Neutrophil (primary cell): ENCODE data around the gene DLX5.

ENCODE experiments used
- H3K27ac ChIP-seq: fragments of 200-600 bp; sonication (generic); 2 replicates; pipeline ENCODE4 v1.5.1; 2016; ENCODE audit warnings: mild to moderate bottlenecking, moderate library complexity
- H3K27me3 ChIP-seq: fragments of 200-600 bp; sonication (generic); 2 replicates; pipeline ENCODE4 v1.6.0; 2016; ENCODE audit warnings: mild to moderate bottlenecking
- H3K36me3 ChIP-seq: fragments of 200-600 bp; sonication (generic); 2 replicates; pipeline ENCODE4 v1.5.1; 2017
- H3K4me1 ChIP-seq, 2 experiments: fragments of 200-600 bp in 1 of 2; sonication (generic) in 1 of 2; 1 replicate in 1 of 2; 2 replicates in 1 of 2; pipeline versions ENCODE4 v1.5.1 to v1.6.1; 2013 to 2016; ENCODE audit warnings: low read depth in 1 of 2, low read length in 1 of 2, mild to moderate bottlenecking in 1 of 2, moderate library complexity in 1 of 2; ENCODE audit not compliant: control insufficient read depth in 1 of 2, insufficient read depth in 1 of 2
- H3K4me3 ChIP-seq, 2 experiments: fragments of 200-600 bp in 1 of 2; sonication (generic) in 1 of 2; 1 replicate in 1 of 2; 2 replicates in 1 of 2; pipeline ENCODE4 v1.5.1; 2013 to 2016; ENCODE audit warnings: low read depth in 1 of 2, low read length in 1 of 2, mild to moderate bottlenecking in 1 of 2, moderate library complexity in 1 of 2
- H3K9me3 ChIP-seq: fragments of 200-600 bp; sonication (generic); 2 replicates; pipeline ENCODE4 v1.5.1; 2016
- CTCF ChIP-seq: fragments of 200-600 bp; sonication (generic); IDR thresholded peaks from 2 replicates; pipeline ENCODE4 v1.5.1; 2016; ENCODE audit warnings: antibody characterized with exemption

The DLX5 gene

GRCh38 chr7:97004247-97005182 is 20.1 kb downstream of the DLX5 start:
- Histone ChIP-seq H3K27me3 (peaks cover 100% of the 10 kb centered on the region), H3K4me3 (no peak overlapping the region), H3K27ac (no peak overlapping the region), H3K9me3 (no peaks in the 10 kb centered on the region), H3K4me1 (peaks cover 4 to 5% of the 10 kb centered on the region in 2 experiments), H3K36me3 (no peaks in the 10 kb centered on the region)
- TF ChIP-seq CTCF = no peak

- no peak overlapping the region for H3K27ac ChIP-seq
- no peaks in the 10 kb centered on the region for H3K9me3 ChIP-seq
- H3K4me1 ChIP-seq = peaks cover 4 to 5% of the 10 kb centered on the region in 2 experiments
- no peaks in the 10 kb centered on the region for H3K36me3 ChIP-seq
- no peak overlapping the region for H3K4me3 ChIP-seq
- H3K27me3 ChIP-seq = peaks cover 100% of the 10 kb centered on the region
- no peak for TF ChIP-seq CTCF
These were observed 21.1 kb downstream of the DLX5 start for GRCh38 chr7:97003262-97004246.

DNA sequence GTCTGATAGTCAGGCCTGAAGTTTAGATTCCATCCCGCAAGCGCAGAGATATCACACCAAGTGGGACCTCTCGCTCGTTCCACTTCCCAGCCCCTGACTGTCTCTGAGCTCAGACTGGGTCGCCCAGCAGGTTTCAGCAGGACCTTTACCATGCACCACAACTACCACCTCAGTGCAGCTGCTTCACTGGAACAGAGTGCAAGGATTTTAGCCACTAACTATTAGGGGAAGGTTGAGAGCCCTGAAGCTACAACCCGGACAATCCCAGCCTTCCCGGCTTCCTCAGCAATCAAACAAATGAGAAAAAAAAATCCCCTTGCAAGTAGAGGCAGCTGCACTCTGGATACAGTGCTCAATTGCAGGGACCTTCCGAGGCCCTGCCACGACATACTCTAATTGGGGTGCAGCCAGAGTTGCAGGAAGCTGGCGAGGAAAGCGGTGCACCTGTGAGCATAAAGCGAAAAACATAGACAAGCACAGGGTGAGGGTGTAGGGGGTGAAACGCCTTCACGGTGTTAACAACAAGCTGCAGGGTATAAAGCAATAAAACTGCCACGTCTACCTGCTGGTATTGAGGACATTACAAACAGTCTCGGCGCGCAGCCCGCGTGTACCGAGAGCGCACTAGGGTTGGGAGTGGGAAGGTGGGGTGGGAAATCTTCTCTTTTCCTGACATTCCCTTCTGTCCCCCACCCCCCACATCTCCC is 21.9 kb downstream of the DLX5 start:
- no peaks in the 10 kb centered on the region for H3K36me3 ChIP-seq
- peaks cover 100% of the 10 kb centered on the region for H3K27me3 ChIP-seq
- no peaks in the 10 kb centered on the region for H3K9me3 ChIP-seq
- no peak overlapping the region for H3K4me3 ChIP-seq
- H3K4me1 ChIP-seq = peaks cover 4 to 5% of the 10 kb centered on the region in 2 experiments
- H3K27ac ChIP-seq = no peak overlapping the region
- TF ChIP-seq CTCF = no peak

DNA sequence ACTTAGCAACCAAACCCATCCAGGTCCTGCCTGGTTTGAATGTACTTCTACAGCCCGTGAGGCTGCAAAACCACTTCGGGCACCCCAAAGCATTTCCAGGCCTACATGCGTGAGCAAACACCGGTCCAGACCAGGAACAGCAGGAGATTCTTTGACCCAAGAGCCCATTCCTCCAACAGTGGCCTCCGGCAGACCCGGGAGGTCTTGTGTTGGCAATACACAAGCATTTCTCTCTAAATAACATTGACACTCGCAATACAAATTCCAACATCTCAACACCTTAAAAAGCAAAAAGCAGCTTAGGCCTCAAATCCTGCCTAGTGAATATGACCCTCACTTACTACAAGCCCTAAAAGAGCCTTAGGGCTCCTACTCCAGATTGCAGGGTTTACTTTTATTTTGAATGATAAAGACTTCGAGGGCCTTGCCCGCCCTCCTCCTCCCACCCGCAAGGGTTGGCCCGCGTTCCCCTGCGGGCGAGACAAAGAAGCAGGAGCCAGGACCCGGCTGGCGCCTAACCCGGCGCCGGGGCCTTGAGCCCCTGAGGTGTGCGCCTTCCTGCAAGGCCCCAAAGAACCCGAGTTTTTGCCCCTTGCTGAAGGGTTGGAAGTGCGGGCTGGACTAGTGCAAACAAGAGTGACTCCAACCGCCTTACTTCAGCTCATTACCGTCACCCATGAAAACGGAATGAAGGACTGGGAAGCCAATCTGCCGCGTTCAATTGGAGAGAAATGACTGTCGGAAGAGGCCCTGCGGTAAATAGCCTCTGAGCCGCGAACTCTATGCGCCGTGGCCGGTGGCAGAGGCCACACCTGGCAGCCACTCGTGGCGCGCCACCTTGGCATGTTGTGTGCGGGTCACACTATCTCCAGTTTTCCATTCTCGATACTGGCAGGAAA is 22.7 kb downstream of the DLX5 start:
- peaks cover 4 to 5% of the 10 kb centered on the region in 2 experiments for H3K4me1 ChIP-seq
- H3K36me3 ChIP-seq = no peaks in the 10 kb centered on the region
- H3K27ac ChIP-seq = no peak overlapping the region
- no peak overlapping the region for H3K4me3 ChIP-seq
- H3K27me3 ChIP-seq = peaks cover 100% of the 10 kb centered on the region
- H3K9me3 ChIP-seq = no peaks in the 10 kb centered on the region
- no peak for TF ChIP-seq CTCF
